Measurements from ENCODE around the gene CACNA1S.
A peak's percentile ranks its signal among the peaks of the same experiment; 100 is the strongest.

Gene CACNA1S

GRCh38 chr1:201050515-201051277, 61.5 kb downstream of the CACNA1S start:
- H3K4me3 ChIP-seq (ENCODE audit: low read depth, low read length) = no peak overlapping the region
- TF ChIP-seq CTCF (IDR thresholded peaks at IDR 0.05; ENCODE audit: low read depth, low read length) = no peak

- no peak for TF ChIP-seq CTCF (IDR thresholded peaks at IDR 0.05; ENCODE audit: low read depth, low read length)
- H3K4me3 ChIP-seq (ENCODE audit: low read depth, low read length) = no peak overlapping the region
Measured at GRCh38 chr1:201049248-201049831, 62.9 kb downstream of the CACNA1S start.

- TF ChIP-seq CTCF (IDR thresholded peaks at IDR 0.05; ENCODE audit: low read depth, low read length) = no peak
- H3K4me3 ChIP-seq (ENCODE audit: low read depth, low read length) = no peak overlapping the region
Measured at GRCh38 chr1:201048521-201048920, 63.7 kb downstream of the CACNA1S start.

- H3K4me3 ChIP-seq (ENCODE audit: low read depth, low read length) = no peak overlapping the region
- no peak for TF ChIP-seq CTCF (IDR thresholded peaks at IDR 0.05; ENCODE audit: low read depth, low read length)
Measured at GRCh38 chr1:201044119-201044518, 68.1 kb downstream of the CACNA1S start.

- peak; percentile 90 for TF ChIP-seq CTCF (IDR thresholded peaks at IDR 0.05; ENCODE audit: low read depth, low read length)
- H3K4me3 ChIP-seq (ENCODE audit: low read depth, low read length) = no peak overlapping the region
Measured at GRCh38 chr1:201042779-201043461, 69.3 kb downstream of the CACNA1S start.

- no peak overlapping the region for H3K4me3 ChIP-seq (ENCODE audit: low read depth, low read length)
- no peak for TF ChIP-seq CTCF (IDR thresholded peaks at IDR 0.05; ENCODE audit: low read depth, low read length)
Measured at GRCh38 chr1:201041011-201041410, 71.2 kb downstream of the CACNA1S start.

- no peak overlapping the region for H3K4me3 ChIP-seq (ENCODE audit: low read depth, low read length)
- TF ChIP-seq CTCF (IDR thresholded peaks at IDR 0.05; ENCODE audit: low read depth, low read length) = no peak
Measured at GRCh38 chr1:201039876-201040275, 72.3 kb downstream of the CACNA1S start.

Data from WI38 (cell line).